Measurements from ENCODE around the gene DNAJB12. TPM values are rescaled to one million over a fixed set of nuclear protein-coding genes. Genes with fewer than 3 reads are reported as not detected.

DNAJB12 gene
- total and polyA plus RNA-seq, 12 donors = 36.3 to 67.0 (median 47.8) TPM

DNA sequence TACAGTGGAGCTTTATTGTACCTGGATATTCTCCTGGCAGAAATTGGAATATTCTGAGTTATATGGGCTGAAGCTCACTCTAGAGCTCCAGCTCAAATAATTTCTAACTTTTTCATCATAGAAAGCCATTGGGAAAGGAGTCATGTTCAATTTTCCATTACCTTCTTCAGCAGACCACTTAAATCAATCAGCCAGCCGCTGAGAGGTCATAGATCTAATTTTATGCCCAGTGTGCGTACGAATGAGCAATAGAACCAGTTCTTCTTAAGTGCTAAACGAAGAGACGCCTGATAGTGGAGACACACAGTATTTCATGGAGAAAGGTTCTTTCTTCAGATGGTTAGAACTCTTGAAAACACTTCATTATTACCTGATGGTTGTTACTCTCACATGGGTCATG lies 35.0 kb upstream of the DNAJB12 start:
- H3K27me3 ChIP-seq = no peaks in the 10 kb centered on the region
- H3K4me3 ChIP-seq = no peak overlapping the region
- no peaks in the 10 kb centered on the region for H3K9me3 ChIP-seq (replicated peaks in 1 of 3)
- intact Hi-C loops (cut with DNase I) = no loop called here
- no peak for DNase-seq
- WGBS, 4 donors = 84 to 97% (median 90%) methylated on average over 5 of the region's 5 CpGs
- H3K36me3 ChIP-seq (replicated peaks in 1 of 2) = no peaks in the 10 kb centered on the region
- no peaks in the 10 kb centered on the region for H3K4me1 ChIP-seq (replicated peaks in 1 of 2)
- no peak overlapping the region for H3K27ac ChIP-seq
- TF ChIP-seq, protein P1, sequence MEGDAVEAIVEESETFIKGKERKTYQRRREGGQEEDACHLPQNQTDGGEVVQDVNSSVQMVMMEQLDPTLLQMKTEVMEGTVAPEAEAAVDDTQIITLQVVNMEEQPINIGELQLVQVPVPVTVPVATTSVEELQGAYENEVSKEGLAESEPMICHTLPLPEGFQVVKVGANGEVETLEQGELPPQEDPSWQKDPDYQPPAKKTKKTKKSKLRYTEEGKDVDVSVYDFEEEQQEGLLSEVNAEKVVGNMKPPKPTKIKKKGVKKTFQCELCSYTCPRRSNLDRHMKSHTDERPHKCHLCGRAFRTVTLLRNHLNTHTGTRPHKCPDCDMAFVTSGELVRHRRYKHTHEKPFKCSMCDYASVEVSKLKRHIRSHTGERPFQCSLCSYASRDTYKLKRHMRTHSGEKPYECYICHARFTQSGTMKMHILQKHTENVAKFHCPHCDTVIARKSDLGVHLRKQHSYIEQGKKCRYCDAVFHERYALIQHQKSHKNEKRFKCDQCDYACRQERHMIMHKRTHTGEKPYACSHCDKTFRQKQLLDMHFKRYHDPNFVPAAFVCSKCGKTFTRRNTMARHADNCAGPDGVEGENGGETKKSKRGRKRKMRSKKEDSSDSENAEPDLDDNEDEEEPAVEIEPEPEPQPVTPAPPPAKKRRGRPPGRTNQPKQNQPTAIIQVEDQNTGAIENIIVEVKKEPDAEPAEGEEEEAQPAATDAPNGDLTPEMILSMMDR (IDR thresholded peaks at IDR 0.05) = no peak

- TF ChIP-seq, protein P1 (IDR thresholded peaks at IDR 0.05) = no peak
- no peak for TF ChIP-seq POLR2A (IDR thresholded peaks at IDR 0.05)
- H3K4me3 ChIP-seq = no peak overlapping the region
- 85 to 95% (median 90%) methylated on average over 1 of the region's 1 CpG for WGBS, 4 donors
- no peaks in the 10 kb centered on the region for H3K27me3 ChIP-seq
- H3K4me1 ChIP-seq (replicated peaks in 1 of 2) = no peaks in the 10 kb centered on the region
- intact Hi-C loops (cut with DNase I) = no loop called here
- H3K36me3 ChIP-seq (replicated peaks in 1 of 2) = no peaks in the 10 kb centered on the region
- no peaks in the 10 kb centered on the region for H3K9me3 ChIP-seq (replicated peaks in 1 of 3)
- no peak overlapping the region for H3K27ac ChIP-seq
- DNase-seq = no peak
Observed at GRCh38 chr10:72389014-72389413, 34.3 kb upstream of the DNAJB12 start.

DNA sequence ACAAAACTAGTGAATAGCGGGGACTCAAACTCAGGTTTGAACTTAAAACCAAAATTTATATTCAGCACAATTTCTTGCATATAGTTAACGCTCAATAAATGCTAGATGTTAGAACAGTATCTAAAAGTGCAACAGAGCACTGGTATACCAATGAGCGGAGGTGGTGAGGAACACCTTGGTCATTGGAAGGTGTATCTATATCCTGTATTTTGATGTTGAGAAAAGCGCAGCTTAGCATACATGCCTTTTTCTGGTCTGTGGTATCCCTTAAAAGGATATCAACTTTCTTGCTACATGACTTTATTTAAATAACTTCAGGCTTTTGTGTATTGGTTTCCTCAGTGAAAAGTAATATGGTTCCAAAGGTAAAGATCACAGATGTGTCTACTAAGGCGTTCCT lies 33.3 kb upstream of the DNAJB12 start:
- H3K36me3 ChIP-seq (replicated peaks in 1 of 2) = no peaks in the 10 kb centered on the region
- no peak for DNase-seq
- no peaks in the 10 kb centered on the region for H3K9me3 ChIP-seq (replicated peaks in 1 of 3)
- intact Hi-C loops (cut with DNase I) = no loop called here
- no peak overlapping the region for H3K4me3 ChIP-seq
- no peak overlapping the region for H3K27ac ChIP-seq
- 97 to 98% (median 98%) methylated on average over 5 of the region's 5 CpGs for WGBS, 4 donors
- TF ChIP-seq POLR2A (IDR thresholded peaks at IDR 0.05) = no peak
- TF ChIP-seq, protein P1 (IDR thresholded peaks at IDR 0.05) = no peak
- H3K4me1 ChIP-seq (replicated peaks in 1 of 2) = no peaks in the 10 kb centered on the region
- H3K27me3 ChIP-seq = no peaks in the 10 kb centered on the region

GRCh38 chr10:72386916-72387586 lies 32.3 kb upstream of the DNAJB12 start:
- DNase-seq = no peak
- intact Hi-C loops (cut with DNase I) = no loop called here
- H3K4me1 ChIP-seq (replicated peaks in 1 of 2) = no peaks in the 10 kb centered on the region
- WGBS, 4 donors = 56 to 81% (median 68%) methylated on average over 3 of the region's 3 CpGs
- H3K36me3 ChIP-seq (replicated peaks in 1 of 2) = no peaks in the 10 kb centered on the region
- no peak overlapping the region for H3K4me3 ChIP-seq
- no peak for TF ChIP-seq POLR2A (IDR thresholded peaks at IDR 0.05)
- TF ChIP-seq, protein P1 (IDR thresholded peaks at IDR 0.05) = no peak
- no peak overlapping the region for H3K27ac ChIP-seq
- H3K27me3 ChIP-seq = no peaks in the 10 kb centered on the region
- H3K9me3 ChIP-seq (replicated peaks in 1 of 3) = no peaks in the 10 kb centered on the region

Data from adrenal gland (tissue), 12 donors.